K562 (cell line): ENCODE results near the gene DOK1. TPM values are rescaled to one million over a fixed set of nuclear protein-coding genes. Genes with fewer than 3 reads are reported as not detected.

Experiments
- DACH1 ChIP-seq: fragments of 450-650 bp; IDR thresholded peaks from 2 replicates; pipeline ENCODE4 v1.6.1; 2018; ENCODE audit not compliant: partially characterized antibody
- GATAD2B ChIP-seq: fragments of 450-650 bp; IDR thresholded peaks from 2 replicates; pipeline ENCODE4 v1.6.1; 2017; ENCODE audit warnings: mild to moderate bottlenecking, borderline replicate concordance
- MTA1 ChIP-seq: fragments of 450-650 bp; IDR thresholded peaks from 2 replicates; pipeline ENCODE4 v1.6.1; 2017; ENCODE audit warnings: borderline replicate concordance
- POLR2G ChIP-seq: fragments of 200-400 bp; formaldehyde crosslinking; IDR thresholded peaks from 2 replicates; pipeline ENCODE4 v1.6.1; 2017; ENCODE audit warnings: low read depth, mild to moderate bottlenecking, antibody characterized with exemption, low read length, moderate library complexity
- RCOR1 ChIP-seq, 2 experiments: IDR thresholded peaks; 2 replicates each; pipeline ENCODE4 v1.6.1; 2012; ENCODE audit warnings: low read depth in 2 of 2, low read length in 2 of 2, borderline replicate concordance in 1 of 2, improper control_type of control experiment in 1 of 2
- TCF3 ChIP-seq: sonication (generic); formaldehyde crosslinking; IDR thresholded peaks from 2 replicates; pipeline ENCODE4 v1.4.0; 2020; ENCODE audit warnings: mild to moderate bottlenecking, missing genetic modification reagents
- polyA plus RNA-seq, 8 experiments: library from polyadenylated mRNA; depleted of rRNA in 4 of 8; stranded (reverse) in 5 of 8; unstranded in 3 of 8; fragments of >200 nt; fragmentation: Nextera tagmentation in 2 of 8; fragmentation: Illumina TruSeq in 1 of 8; extraction: Ambion mirVana in 2 of 8; extraction: Trizol in 1 of 8; gene quantifications; 2 replicates each; pipeline versions ENCODE4 v1.2.1 to v1.2.3, GENCODE V29; 2011 to 2014; ENCODE audit warnings: inconsistent platforms in 1 of 8, missing spikeins in 1 of 8
- total RNA-seq, 7 experiments: library from RNA; depleted of rRNA in 6 of 7; stranded (reverse); fragments of >200 nt in 6 of 7; fragmentation: Illumina TruSeq in 2 of 7; extraction: Trizol in 2 of 7; gene quantifications; 2 replicates each; pipeline versions ENCODE4 v1.2.1 to v1.2.3, GENCODE V29; 2011 to 2021; ENCODE audit warnings: low replicate concordance in 1 of 7
- TF ChIP-seq, protein P1 (sequence below): fragments of 450-650 bp; IDR thresholded peaks from 2 replicates; pipeline ENCODE4 v1.6.1; 2018; ENCODE audit warnings: mild to moderate bottlenecking, low read depth; ENCODE audit not compliant: partially characterized antibody
- TF ChIP-seq, protein P2 (sequence below): fragments of 200-600 bp; sonication (generic); IDR thresholded peaks from one replicate; pipeline ENCODE4 v1.6.1; 2012; ENCODE audit warnings: mild to moderate bottlenecking, low read depth, low read length, inconsistent platforms
- TF ChIP-seq, protein P3 (sequence below): IDR thresholded peaks from 3 replicates; pipeline ENCODE4 v1.6.1; 2011; ENCODE audit warnings: borderline replicate concordance, mild to moderate bottlenecking, moderate library complexity; ENCODE audit not compliant: insufficient read length; ENCODE audit errors: extremely low read depth

DOK1 gene
- total and polyA plus RNA-seq, 9 of the 15 experiments (the other 6 are each of a cell fraction or from before 2014, with no cell fraction given) = 0.59 to 36.4 (median 16.1) TPM

DNA sequence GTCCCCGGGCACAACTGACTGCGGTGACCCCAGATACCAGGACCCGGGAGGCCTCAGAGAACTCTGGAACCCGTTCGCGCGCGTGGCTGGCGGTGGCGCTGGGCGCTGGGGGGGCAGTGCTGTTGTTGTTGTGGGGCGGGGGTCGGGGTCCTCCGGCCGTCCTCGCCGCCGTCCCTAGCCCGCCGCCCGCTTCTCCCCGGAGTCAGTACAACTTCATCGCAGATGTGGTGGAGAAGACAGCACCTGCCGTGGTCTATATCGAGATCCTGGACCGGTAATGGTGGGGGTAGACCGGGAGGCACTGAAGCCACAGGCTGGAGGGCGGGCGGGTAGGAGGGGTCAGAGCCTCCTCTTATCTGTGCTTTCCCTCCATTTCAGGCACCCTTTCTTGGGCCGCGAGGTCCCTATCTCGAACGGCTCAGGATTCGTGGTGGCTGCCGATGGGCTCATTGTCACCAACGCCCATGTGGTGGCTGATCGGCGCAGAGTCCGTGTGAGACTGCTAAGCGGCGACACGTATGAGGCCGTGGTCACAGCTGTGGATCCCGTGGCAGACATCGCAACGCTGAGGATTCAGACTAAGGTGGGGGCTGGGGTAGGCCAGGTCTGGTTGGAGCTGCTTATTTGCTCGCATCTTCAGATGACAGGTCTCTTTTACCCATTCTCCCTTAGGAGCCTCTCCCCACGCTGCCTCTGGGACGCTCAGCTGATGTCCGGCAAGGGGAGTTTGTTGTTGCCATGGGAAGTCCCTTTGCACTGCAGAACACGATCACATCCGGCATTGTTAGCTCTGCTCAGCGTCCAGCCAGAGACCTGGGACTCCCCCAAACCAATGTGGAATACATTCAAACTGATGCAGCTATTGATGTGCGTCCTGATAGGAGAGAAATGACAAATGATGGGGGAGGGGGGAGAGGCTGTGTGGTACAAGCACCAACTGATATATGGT is 24.0 kb upstream of the DOK1 start (continued):
- TF ChIP-seq, protein P1, sequence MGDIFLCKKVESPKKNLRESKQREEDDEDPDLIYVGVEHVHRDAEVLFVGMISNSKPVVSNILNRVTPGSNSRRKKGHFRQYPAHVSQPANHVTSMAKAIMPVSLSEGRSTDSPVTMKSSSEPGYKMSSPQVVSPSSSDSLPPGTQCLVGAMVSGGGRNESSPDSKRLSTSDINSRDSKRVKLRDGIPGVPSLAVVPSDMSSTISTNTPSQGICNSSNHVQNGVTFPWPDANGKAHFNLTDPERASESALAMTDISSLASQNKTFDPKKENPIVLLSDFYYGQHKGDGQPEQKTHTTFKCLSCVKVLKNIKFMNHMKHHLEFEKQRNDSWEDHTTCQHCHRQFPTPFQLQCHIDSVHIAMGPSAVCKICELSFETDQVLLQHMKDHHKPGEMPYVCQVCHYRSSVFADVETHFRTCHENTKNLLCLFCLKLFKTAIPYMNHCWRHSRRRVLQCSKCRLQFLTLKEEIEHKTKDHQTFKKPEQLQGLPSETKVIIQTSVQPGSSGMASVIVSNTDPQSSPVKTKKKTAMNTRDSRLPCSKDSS = no peak
- TF ChIP-seq GATAD2B (0 out of 2 replicates have a peak, but pooled peaks have one; percentile 19), TCF3 (CRISPR knock-in tag) (peak; percentile 90), MTA1 (0 out of 2 replicates have a peak, but pooled peaks have one; percentile 15), POLR2G (peak; percentile 68), RCOR1 (IDR thresholded peaks at IDR 0.05; ENCODE audit: borderline replicate concordance in 1 of 2, low read depth in 2 of 2, low read length in 2 of 2) (peak; percentile 7 to 79; a peak in 3 of 4 replicates), DACH1 (peak; percentile 66)
- TF ChIP-seq, protein P2, sequence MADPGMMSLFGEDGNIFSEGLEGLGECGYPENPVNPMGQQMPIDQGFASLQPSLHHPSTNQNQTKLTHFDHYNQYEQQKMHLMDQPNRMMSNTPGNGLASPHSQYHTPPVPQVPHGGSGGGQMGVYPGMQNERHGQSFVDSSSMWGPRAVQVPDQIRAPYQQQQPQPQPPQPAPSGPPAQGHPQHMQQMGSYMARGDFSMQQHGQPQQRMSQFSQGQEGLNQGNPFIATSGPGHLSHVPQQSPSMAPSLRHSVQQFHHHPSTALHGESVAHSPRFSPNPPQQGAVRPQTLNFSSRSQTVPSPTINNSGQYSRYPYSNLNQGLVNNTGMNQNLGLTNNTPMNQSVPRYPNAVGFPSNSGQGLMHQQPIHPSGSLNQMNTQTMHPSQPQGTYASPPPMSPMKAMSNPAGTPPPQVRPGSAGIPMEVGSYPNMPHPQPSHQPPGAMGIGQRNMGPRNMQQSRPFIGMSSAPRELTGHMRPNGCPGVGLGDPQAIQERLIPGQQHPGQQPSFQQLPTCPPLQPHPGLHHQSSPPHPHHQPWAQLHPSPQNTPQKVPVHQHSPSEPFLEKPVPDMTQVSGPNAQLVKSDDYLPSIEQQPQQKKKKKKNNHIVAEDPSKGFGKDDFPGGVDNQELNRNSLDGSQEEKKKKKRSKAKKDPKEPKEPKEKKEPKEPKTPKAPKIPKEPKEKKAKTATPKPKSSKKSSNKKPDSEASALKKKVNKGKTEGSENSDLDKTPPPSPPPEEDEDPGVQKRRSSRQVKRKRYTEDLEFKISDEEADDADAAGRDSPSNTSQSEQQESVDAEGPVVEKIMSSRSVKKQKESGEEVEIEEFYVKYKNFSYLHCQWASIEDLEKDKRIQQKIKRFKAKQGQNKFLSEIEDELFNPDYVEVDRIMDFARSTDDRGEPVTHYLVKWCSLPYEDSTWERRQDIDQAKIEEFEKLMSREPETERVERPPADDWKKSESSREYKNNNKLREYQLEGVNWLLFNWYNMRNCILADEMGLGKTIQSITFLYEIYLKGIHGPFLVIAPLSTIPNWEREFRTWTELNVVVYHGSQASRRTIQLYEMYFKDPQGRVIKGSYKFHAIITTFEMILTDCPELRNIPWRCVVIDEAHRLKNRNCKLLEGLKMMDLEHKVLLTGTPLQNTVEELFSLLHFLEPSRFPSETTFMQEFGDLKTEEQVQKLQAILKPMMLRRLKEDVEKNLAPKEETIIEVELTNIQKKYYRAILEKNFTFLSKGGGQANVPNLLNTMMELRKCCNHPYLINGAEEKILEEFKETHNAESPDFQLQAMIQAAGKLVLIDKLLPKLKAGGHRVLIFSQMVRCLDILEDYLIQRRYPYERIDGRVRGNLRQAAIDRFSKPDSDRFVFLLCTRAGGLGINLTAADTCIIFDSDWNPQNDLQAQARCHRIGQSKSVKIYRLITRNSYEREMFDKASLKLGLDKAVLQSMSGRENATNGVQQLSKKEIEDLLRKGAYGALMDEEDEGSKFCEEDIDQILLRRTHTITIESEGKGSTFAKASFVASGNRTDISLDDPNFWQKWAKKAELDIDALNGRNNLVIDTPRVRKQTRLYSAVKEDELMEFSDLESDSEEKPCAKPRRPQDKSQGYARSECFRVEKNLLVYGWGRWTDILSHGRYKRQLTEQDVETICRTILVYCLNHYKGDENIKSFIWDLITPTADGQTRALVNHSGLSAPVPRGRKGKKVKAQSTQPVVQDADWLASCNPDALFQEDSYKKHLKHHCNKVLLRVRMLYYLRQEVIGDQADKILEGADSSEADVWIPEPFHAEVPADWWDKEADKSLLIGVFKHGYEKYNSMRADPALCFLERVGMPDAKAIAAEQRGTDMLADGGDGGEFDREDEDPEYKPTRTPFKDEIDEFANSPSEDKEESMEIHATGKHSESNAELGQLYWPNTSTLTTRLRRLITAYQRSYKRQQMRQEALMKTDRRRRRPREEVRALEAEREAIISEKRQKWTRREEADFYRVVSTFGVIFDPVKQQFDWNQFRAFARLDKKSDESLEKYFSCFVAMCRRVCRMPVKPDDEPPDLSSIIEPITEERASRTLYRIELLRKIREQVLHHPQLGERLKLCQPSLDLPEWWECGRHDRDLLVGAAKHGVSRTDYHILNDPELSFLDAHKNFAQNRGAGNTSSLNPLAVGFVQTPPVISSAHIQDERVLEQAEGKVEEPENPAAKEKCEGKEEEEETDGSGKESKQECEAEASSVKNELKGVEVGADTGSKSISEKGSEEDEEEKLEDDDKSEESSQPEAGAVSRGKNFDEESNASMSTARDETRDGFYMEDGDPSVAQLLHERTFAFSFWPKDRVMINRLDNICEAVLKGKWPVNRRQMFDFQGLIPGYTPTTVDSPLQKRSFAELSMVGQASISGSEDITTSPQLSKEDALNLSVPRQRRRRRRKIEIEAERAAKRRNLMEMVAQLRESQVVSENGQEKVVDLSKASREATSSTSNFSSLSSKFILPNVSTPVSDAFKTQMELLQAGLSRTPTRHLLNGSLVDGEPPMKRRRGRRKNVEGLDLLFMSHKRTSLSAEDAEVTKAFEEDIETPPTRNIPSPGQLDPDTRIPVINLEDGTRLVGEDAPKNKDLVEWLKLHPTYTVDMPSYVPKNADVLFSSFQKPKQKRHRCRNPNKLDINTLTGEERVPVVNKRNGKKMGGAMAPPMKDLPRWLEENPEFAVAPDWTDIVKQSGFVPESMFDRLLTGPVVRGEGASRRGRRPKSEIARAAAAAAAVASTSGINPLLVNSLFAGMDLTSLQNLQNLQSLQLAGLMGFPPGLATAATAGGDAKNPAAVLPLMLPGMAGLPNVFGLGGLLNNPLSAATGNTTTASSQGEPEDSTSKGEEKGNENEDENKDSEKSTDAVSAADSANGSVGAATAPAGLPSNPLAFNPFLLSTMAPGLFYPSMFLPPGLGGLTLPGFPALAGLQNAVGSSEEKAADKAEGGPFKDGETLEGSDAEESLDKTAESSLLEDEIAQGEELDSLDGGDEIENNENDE = no peak
- TF ChIP-seq, protein P3, sequence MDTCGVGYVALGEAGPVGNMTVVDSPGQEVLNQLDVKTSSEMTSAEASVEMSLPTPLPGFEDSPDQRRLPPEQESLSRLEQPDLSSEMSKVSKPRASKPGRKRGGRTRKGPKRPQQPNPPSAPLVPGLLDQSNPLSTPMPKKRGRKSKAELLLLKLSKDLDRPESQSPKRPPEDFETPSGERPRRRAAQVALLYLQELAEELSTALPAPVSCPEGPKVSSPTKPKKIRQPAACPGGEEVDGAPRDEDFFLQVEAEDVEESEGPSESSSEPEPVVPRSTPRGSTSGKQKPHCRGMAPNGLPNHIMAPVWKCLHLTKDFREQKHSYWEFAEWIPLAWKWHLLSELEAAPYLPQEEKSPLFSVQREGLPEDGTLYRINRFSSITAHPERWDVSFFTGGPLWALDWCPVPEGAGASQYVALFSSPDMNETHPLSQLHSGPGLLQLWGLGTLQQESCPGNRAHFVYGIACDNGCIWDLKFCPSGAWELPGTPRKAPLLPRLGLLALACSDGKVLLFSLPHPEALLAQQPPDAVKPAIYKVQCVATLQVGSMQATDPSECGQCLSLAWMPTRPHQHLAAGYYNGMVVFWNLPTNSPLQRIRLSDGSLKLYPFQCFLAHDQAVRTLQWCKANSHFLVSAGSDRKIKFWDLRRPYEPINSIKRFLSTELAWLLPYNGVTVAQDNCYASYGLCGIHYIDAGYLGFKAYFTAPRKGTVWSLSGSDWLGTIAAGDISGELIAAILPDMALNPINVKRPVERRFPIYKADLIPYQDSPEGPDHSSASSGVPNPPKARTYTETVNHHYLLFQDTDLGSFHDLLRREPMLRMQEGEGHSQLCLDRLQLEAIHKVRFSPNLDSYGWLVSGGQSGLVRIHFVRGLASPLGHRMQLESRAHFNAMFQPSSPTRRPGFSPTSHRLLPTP = no peak
